CD4-positive, alpha-beta T cell treated with Interleukin-12 subunit alpha and Interleukin-12 subunit beta, for 1 hour (primary cell): Measurements from ENCODE around the gene CD59.
"Not testable (repeated sequence)": the region's sequence is repeated elsewhere in the genome, so short reads cannot be mapped to it uniquely, and the experiment has no call there.

ENCODE experiments used
- DNase-seq: peaks from one replicate; pipeline ENCODE4 v3.0.0-alpha.2; 2020

The CD59 gene

GRCh38 chr11:33742249-33742851, 6.1 kb upstream of the CD59 start:
- peak; percentile 37 for DNase-seq

GRCh38 chr11:33741806-33742205, 5.6 kb upstream of the CD59 start:
- no peak for DNase-seq

GRCh38 chr11:33737362-33737821, 1.2 kb upstream of the CD59 start:
- no peak for DNase-seq

DNA sequence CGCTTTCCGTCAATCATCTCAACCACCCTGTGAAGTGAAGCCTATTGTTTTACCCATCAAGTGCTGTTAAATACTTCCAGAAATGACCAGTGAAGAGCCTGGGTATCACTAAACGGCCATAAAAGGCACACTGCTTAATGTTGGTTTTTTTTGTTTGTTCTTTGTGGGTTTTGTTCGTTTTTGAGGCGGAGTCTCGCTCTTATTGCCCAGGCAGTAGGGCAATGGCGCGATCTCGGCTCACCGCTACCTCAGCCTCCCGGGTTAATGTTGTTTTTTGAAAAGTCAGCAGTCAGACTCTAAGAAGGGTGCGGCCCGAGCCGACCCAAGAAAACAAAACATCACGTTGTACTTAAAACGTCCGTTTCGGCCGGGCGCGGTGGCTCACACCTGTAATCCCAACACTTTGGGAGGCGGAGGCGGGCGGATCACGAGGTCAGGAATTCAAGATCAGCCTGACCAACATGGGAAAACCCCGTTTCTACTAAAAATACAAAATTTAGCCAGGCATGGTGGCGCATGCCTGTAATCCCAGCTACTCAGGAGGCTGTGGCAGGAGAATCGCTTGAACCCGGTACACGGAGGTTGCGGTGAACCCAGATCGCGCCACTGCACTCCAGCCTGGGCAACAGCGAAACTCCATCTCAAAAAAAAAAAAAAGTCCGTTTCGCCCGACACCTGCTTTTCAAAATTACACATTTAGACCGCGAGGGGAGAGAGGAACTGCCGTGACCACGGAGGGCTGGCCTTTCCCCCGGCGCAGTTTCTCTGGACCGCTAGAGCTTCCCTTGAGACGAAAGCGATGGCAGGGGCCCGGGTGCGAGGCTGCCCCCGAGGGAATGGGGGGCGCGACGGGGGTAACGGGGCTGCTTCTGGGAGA, 714 bp downstream of the CD59 start:
- peak; percentile 55 for DNase-seq

- DNase-seq: no peak
Observed at GRCh38 chr11:33734441-33735270, 1.6 kb downstream of the CD59 start.

DNA sequence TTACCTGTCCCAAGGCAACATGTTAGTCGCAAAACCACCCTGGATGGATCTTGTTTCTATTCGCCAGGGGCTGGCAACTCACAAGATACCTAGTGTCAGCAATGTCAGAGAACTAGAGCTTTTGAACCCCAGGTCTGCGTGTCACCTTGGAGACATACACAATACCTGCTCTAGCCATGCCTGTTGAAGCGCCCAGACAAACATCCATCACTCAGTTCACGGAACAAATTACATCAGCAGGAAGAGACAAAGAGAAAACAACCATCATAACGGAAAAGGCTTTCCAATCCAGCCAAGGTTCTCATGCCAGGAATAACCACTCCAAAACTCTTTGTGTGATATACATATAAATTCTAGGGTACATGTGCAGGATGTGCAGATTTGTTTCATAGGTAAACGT, 2.2 kb downstream of the CD59 start:
- no peak for DNase-seq

GRCh38 chr11:33731723-33732531, 4.3 kb downstream of the CD59 start:
- DNase-seq: no peak

GRCh38 chr11:33730716-33731115, 5.5 kb downstream of the CD59 start:
- DNase-seq: no peak

DNA sequence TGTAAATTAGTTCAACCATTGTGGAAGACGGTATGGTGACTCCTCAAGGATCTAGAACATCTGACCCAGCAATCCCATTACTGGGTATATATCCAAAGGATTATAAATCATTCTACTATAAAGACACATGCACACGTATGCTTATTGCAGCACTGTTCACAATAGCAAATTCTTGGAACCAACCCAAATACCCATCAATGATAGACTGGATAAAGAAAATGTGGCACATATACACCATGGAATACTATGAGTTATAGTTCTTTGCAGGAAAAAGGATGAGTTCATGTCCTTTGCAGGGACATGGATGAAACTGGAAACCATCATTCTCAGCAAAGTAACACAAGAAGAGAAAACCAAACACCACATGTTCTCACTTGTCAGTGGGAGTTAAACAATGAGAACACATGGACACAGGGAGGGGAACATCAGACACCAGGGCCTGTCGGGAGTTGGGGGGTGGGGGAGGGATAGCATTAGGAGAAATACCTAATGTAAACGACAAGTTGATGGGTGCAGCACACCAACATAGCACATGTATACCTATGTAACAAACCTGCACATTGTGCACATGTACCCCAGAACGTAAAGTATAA, 7.1 kb downstream of the CD59 start:
- DNase-seq: not testable (repeated sequence)

- not testable (repeated sequence) for DNase-seq
Observed at GRCh38 chr11:33727539-33727938, 8.7 kb downstream of the CD59 start.

DNA sequence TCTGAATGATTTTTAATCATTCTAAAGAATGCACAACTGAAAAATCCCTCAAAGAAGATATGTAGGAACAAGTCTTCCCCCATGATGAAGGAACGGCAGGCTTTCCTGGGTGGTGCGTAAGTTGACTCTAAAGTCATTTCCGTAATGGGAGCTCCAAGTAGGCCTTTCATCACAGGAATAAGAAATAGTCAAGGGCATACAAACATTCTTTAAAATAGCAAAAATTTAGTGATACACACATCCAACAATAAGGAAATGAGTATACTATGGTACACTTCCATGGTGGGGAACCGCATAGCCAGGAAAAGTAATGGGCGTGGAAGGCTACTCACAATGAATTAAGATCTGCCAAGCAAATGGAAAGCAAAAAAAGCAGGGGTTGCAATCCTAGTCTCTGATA, 10.7 kb downstream of the CD59 start:
- no peak for DNase-seq

GRCh38 chr11:33724644-33725035, 11.6 kb downstream of the CD59 start:
- no peak for DNase-seq

DNA sequence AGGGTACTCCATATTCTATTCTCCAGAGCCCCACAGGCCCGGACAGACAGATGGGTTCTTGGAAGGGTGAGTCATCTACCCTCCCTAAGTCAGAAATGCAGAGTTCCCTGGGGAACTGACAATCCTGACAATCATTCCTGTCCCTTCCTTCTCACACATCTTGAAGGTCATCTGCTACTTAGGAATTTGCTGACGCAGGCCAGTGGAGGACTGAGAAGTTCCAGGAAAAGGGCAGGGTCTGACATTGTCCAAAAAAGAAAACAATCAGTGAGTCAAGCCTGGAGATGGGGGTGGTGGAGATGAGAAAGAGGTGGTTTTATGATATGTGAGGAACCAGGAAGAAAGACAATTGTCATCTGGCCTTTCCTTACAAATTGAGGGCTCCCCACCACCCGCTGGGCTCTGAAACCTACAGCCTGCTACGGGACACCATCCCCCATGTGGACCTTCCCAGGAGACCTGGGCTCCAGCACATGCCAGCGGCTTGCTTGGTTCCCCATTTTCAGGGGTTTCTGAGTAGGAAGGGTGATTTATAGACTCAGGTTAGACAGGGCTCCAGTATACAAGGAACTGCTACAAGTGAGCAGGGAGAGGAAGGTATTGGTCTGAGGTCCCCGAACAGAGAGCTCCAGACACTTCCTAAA, 12.9 kb downstream of the CD59 start:
- DNase-seq: no peak

DNA sequence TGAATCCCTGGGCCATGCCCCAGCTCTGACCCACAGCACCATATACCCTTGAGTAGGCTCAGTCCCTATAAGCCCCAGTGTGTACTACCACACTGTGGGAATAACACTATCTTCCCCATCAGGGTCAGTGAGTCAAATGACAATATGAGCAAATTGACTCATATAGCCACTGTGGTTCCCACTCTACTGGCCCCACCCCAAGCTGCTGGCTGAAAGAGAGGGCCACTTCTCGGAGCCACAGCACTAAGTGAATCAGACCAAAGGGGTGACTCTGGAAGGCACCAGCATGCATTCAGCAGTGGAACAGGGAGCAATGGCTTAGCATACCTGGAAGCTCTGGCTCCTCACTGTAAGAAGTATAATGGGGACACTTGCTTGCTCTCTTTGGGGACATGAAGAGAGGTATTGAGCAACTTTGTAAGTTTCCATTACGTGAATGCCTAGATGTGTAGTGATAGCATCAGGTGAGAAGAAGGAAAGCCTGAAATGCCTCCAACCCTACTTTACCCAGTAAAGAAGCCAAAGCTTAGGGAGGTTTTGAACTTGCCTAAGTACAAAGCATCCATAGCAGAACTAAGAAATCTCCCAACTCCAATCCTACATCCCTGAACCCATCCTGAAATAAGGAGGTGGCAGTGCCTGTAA, 13.5 kb downstream of the CD59 start:
- DNase-seq: no peak

GRCh38 chr11:33721984-33722383, 14.2 kb downstream of the CD59 start:
- no peak for DNase-seq

DNA sequence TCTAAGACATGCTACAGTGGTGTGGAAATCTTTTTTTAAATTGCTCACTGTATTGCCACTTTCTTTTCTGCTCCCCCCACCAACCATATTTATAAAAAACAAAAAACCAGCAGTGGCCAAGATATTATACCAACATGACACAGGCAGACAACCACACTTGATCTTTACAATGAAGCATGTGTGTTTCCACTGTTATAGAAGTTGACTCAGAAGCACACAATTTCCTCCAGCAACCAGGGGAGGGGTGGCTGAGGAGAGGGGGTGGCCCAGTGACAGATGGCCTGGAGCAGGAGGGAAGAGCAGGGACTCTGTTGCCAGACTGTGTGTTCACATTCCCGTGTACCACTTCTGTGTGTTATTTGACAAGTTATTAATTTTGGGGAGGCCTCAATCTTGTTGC, 14.8 kb downstream of the CD59 start:
- no peak for DNase-seq

GRCh38 chr11:33719587-33719986, 16.6 kb downstream of the CD59 start:
- DNase-seq: no peak

GRCh38 chr11:33718440-33718839, 17.8 kb downstream of the CD59 start:
- no peak for DNase-seq

GRCh38 chr11:33716243-33716642, 20.0 kb downstream of the CD59 start:
- peak; percentile 29 for DNase-seq

GRCh38 chr11:33713856-33714398, 22.3 kb downstream of the CD59 start:
- no peak for DNase-seq
